OCI-LY3 (cell line): ENCODE measurements around the gene RPL41.

Experiments used
- CTCF ChIP-seq: fragments of 200-600, 300-600 bp; sonication (generic); IDR thresholded peaks from 2 replicates; pipeline ENCODE4 v1.5.1; 2014; ENCODE audit warnings: antibody characterized with exemption, low read length, low read depth
- EZH2phosphoT487 ChIP-seq: fragments of 200-600 bp; shearing (Covaris generic); IDR thresholded peaks from 2 replicates; pipeline ENCODE4 v1.6.1; 2018; ENCODE audit warnings: antibody characterized with exemption, mixed run types, low read depth

GRCh38 chr12:56137853-56138571 is 21.6 kb downstream of the RPL41 start:
- no peak for TF ChIP-seq CTCF
- no peak for TF ChIP-seq EZH2phosphoT487
